CD4-positive, alpha-beta T cell (primary cell): ENCODE data around the gene ZNF860. TPM values are rescaled to one million over a fixed set of nuclear protein-coding genes. Genes with fewer than 3 reads are reported as not detected.

Source experiments
- ATAC-seq: fragments of 200-7000 bp; cut with Tn5 transposase; one replicate; pipeline ENCODE4 v1.10.0; 2022; ENCODE audit warnings: mild to moderate bottlenecking; ENCODE audit not compliant: poor library complexity
- CTCF ChIA-PET: fragments of 350-600 bp; sonication (Branson Sonifier 250); formaldehyde crosslinking; loops from one replicate; lab custom pipeline; 2021; ENCODE audit warnings: antibody characterized with exemption, inconsistent platforms; lab: Charles Lee
- POLR2A ChIA-PET: fragments of 350-600 bp; sonication (Branson Sonifier 250); formaldehyde crosslinking; loops from one replicate; lab custom pipeline; 2021; ENCODE audit warnings: antibody characterized with exemption, inconsistent platforms; lab: Charles Lee
- DNase-seq, 14 experiments: peaks; one replicate each; pipeline ENCODE4 v3.0.0-alpha.2; 2013 to 2020; ENCODE audit warnings: mixed read lengths in 2 of 14
- H3K27ac ChIP-seq, 2 donors: one replicate each; pipeline versions ENCODE4 v1.5.1 to v1.7.0; 2013; ENCODE audit warnings: low read length in 2 of 2, low read depth in 1 of 2, mild to moderate bottlenecking in 1 of 2
- H3K27me3 ChIP-seq, 2 experiments: 1 replicate in 1 of 2; 2 replicates in 1 of 2; pipeline versions ENCODE4 v1.6.1 to v1.7.0; 2013; ENCODE audit warnings: low read length in 2 of 2, control low read depth in 1 of 2, mild to moderate bottlenecking in 1 of 2, moderate library complexity in 1 of 2; ENCODE audit not compliant: insufficient read depth in 2 of 2, control insufficient read depth in 1 of 2
- H3K36me3 ChIP-seq: one replicate; pipeline ENCODE4 v1.6.1; 2013; ENCODE audit warnings: low read length, control low read depth; ENCODE audit not compliant: insufficient read depth
- H3K4me1 ChIP-seq: one replicate; pipeline ENCODE4 v1.6.1; 2013; ENCODE audit warnings: low read length, control low read depth; ENCODE audit not compliant: insufficient read depth
- H3K4me3 ChIP-seq: one replicate; pipeline ENCODE4 v1.5.1; 2013; ENCODE audit warnings: mild to moderate bottlenecking, low read length, moderate library complexity
- H3K9me3 ChIP-seq, 2 experiments: 1 replicate in 1 of 2; 2 replicates in 1 of 2; pipeline versions ENCODE4 v1.6.1 to v1.7.0; 2013; ENCODE audit warnings: low read length in 2 of 2, mild to moderate bottlenecking in 2 of 2, control low read depth in 1 of 2, moderate library complexity in 1 of 2; ENCODE audit not compliant: control insufficient read depth in 1 of 2, insufficient read depth in 1 of 2
- H3K27ac Mint-ChIP-seq: one replicate; pipeline ENCODE4 v1.8.0; 2020; ENCODE audit warnings: mixed read lengths
- H3K27me3 Mint-ChIP-seq: one replicate; pipeline ENCODE4 v1.8.0; 2021; ENCODE audit warnings: mixed read lengths
- H3K36me3 Mint-ChIP-seq: one replicate; pipeline ENCODE4 v1.8.0; 2021; ENCODE audit warnings: low read depth, mixed read lengths
- H3K4me1 Mint-ChIP-seq: one replicate; pipeline ENCODE4 v1.8.0; 2021; ENCODE audit warnings: low read depth, mixed read lengths
- H3K4me3 Mint-ChIP-seq: one replicate; pipeline ENCODE4 v1.8.0; 2020; ENCODE audit warnings: mild to moderate bottlenecking, mixed read lengths
- H3K9me3 Mint-ChIP-seq: one replicate; pipeline ENCODE4 v1.8.0; 2020; ENCODE audit warnings: mixed read lengths
- intact Hi-C, 2 experiments: fragments of 100-400 bp; cut with DNase I in 1 of 2; cut with micrococcal nuclease in 1 of 2; formaldehyde crosslinking; loops; one replicate each; pipeline versions ENCODE4 v1.15.1 to v1.9.0; 2023 to 2025; cut with DNase I, micrococcal nuclease
- total RNA-seq, 174 experiments: library from RNA in 2 of 174; stranded (reverse) in 2 of 174; gene quantifications; one replicate each; pipeline ENCODE4 v1.2.3 and lab custom pipeline; 2021 to 2026
- TF ChIP-seq, protein P1 (sequence below): fragments of 200-600 bp; IDR thresholded peaks from one replicate; pipeline ENCODE4 v1.8.0; 2022; ENCODE audit warnings: antibody characterized with exemption, mild to moderate bottlenecking

Gene ZNF860
- total RNA-seq, 2 experiments from 2014 or later, result not detected

DNA sequence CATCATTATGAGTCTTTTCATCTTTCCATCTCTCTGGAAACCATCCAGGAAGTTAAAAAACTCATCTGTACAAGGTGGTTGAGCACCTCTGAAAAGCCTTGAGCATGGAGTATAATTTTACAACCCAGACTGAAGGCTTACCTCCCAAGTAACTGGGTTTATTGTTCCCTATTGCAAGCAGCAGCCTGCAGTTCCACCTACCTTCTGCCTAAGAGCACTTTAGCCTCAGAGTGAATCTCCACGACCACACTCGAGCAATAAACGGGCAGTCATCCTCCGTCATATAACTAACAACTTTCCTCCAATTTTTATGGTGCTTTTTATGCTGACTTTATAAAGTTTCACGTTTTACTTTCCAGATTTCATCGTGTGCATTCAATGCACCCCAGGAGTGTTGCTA lies 33.3 kb upstream of the ZNF860 start:
- Histone ChIP-seq H3K27ac (no peak overlapping the region), H3K4me1 (no peaks in the 10 kb centered on the region), H3K4me3 (no peak overlapping the region), H3K36me3 (no peaks in the 10 kb centered on the region), H3K27me3 (peaks cover 0 to 4% of the 10 kb centered on the region in 2 experiments), H3K9me3 (no peaks in the 10 kb centered on the region)
- TF ChIP-seq, protein P1, sequence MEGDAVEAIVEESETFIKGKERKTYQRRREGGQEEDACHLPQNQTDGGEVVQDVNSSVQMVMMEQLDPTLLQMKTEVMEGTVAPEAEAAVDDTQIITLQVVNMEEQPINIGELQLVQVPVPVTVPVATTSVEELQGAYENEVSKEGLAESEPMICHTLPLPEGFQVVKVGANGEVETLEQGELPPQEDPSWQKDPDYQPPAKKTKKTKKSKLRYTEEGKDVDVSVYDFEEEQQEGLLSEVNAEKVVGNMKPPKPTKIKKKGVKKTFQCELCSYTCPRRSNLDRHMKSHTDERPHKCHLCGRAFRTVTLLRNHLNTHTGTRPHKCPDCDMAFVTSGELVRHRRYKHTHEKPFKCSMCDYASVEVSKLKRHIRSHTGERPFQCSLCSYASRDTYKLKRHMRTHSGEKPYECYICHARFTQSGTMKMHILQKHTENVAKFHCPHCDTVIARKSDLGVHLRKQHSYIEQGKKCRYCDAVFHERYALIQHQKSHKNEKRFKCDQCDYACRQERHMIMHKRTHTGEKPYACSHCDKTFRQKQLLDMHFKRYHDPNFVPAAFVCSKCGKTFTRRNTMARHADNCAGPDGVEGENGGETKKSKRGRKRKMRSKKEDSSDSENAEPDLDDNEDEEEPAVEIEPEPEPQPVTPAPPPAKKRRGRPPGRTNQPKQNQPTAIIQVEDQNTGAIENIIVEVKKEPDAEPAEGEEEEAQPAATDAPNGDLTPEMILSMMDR, result no peak
- no peaks in the 10 kb centered on the region for H3K4me1 Mint-ChIP-seq
- no peak overlapping the region for H3K27ac Mint-ChIP-seq
- POLR2A ChIA-PET, result no interaction called here
- ATAC-seq (no peak), DNase-seq (no peak)
- no peaks in the 10 kb centered on the region for H3K36me3 Mint-ChIP-seq
- no peaks in the 10 kb centered on the region for H3K9me3 Mint-ChIP-seq
- CTCF ChIA-PET, result interaction anchor here (0.6 kb wide), 1 partner anchor 796 kb away, joined by 3 read pairs; no protein-coding TSS in a partner anchor
- intact Hi-C loops, result no loop called here
- H3K27me3 Mint-ChIP-seq, result peaks cover 13% of the 10 kb centered on the region
- no peak overlapping the region for H3K4me3 Mint-ChIP-seq

DNA sequence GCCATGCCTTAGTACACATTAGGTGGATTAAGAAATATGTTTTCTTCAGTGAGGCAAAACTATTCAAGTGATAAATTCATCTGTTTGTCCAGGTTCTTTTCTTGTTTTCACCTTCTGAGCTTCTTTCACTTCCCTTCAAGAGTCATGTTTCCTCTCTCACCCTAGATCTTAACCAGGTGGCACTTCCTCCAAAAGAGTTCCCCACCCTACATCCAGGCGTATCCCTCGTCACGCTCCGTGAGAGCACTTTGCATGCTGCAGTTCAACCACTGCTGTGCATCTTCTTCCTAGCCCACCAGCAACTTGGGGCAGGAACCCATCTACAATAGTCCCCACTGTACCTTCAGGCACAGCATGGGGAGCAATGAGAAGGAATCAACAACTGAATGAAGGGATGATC lies 29.3 kb upstream of the ZNF860 start:
- Mint-ChIP-seq H3K4me1 (no peaks in the 10 kb centered on the region), H3K4me3 (no peak overlapping the region), H3K27ac (no peak overlapping the region), H3K36me3 (no peaks in the 10 kb centered on the region), H3K27me3 (peaks cover 7% of the 10 kb centered on the region), H3K9me3 (peaks cover 7% of the 10 kb centered on the region)
- Histone ChIP-seq H3K4me1 (no peaks in the 10 kb centered on the region), H3K9me3 (peaks cover 10 to 14% of the 10 kb centered on the region in 2 experiments), H3K27ac (no peak overlapping the region), H3K36me3 (no peaks in the 10 kb centered on the region), H3K27me3 (peaks cover 0 to 2% of the 10 kb centered on the region in 2 experiments), H3K4me3 (no peak overlapping the region)
- CTCF ChIA-PET, result no interaction called here
- TF ChIP-seq, protein P1, result no peak
- POLR2A ChIA-PET, result no interaction called here
- ATAC-seq (no peak), DNase-seq (no peak)
- intact Hi-C loops, result no loop called here

DNA sequence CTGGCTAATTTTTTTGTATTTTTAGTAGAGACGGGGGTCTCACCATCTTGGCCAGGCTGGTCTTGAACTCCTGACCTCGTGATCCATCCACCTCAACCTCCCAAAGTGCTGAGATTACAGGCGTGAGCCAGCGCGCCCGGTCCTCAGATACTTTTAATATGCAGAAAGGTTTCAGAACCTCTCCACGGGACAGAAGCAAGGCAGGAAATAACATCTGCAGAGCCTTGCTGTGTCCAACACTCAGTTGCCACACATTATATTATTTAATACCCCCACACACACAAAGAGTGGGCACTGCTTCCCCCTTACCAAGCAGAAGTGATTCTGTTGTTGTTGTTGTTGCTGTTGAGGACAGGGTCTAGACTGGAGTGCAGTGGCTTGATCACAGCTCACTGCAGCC lies 28.5 kb upstream of the ZNF860 start:
- no peak overlapping the region for H3K27ac ChIP-seq
- Mint-ChIP-seq H3K4me1 (no peaks in the 10 kb centered on the region), H3K9me3 (peaks cover 7% of the 10 kb centered on the region), H3K36me3 (no peaks in the 10 kb centered on the region), H3K27ac (no peak overlapping the region), H3K27me3 (peaks cover 7% of the 10 kb centered on the region), H3K4me3 (no peak overlapping the region)
- intact Hi-C loops, result no loop called here
- CTCF ChIA-PET, result no interaction called here
- peaks cover 0 to 2% of the 10 kb centered on the region in 2 experiments for H3K27me3 ChIP-seq
- no peaks in the 10 kb centered on the region for H3K36me3 ChIP-seq
- no peak overlapping the region for H3K4me3 ChIP-seq
- ATAC-seq (no peak), DNase-seq (no peak)
- POLR2A ChIA-PET, result no interaction called here
- H3K9me3 ChIP-seq, result peaks cover 10 to 14% of the 10 kb centered on the region in 2 experiments
- TF ChIP-seq, protein P1, result no peak
- no peaks in the 10 kb centered on the region for H3K4me1 ChIP-seq
